Renal cortex interstitium (tissue), 15 donors: ENCODE results near the gene NELFE. TPM values are rescaled to one million over a fixed set of nuclear protein-coding genes. Genes with fewer than 3 reads are reported as not detected.
"Not testable (repeated sequence)": the region's sequence is repeated elsewhere in the genome, so short reads cannot be mapped to it uniquely, and the experiment has no call there.

Experiments
- DNase-seq, 11 donors: peaks; one replicate each; pipeline ENCODE4 v3.0.0-alpha.2; 2013; ENCODE audit warnings: low read depth in 9 of 11, low spot score in 4 of 11; ENCODE audit errors: extremely low read depth in 1 of 11
- long read RNA-seq, 16 experiments: transcript quantifications; one replicate each; lab custom pipeline, GENCODE V29; 2026
- polyA plus RNA-seq, 3 donors: library from polyadenylated mRNA; unstranded; fragments of 120-200 nt; gene quantifications; one replicate each; pipeline ENCODE4 v1.2.1, GENCODE V29; 2013; ENCODE audit not compliant: insufficient read length in 3 of 3

The NELFE gene
- 100 to 1,000 TPM in 1 of 3 donors, 10 to 100 TPM in 2; 89.5 to 103 (median 91.3) TPM for polyA plus RNA-seq
- long read RNA-seq, donor 1, transcript NELFE-202 (11 exons, 1,584 nt): major isoform, 15 of 16 reads
- long read RNA-seq, donor 1, partial matches to known transcripts: 0 of 16 reads
- long read RNA-seq, donor 1, other reads (novel, unspliced or antisense): 0 of 16 reads
- long read RNA-seq, donor 2, transcript NELFE-202 (11 exons, 1,584 nt): major isoform, 9 of 9 reads
- long read RNA-seq, donor 2, partial matches to known transcripts: 0 of 9 reads
- long read RNA-seq, donor 2, other reads (novel, unspliced or antisense): 0 of 9 reads
- long read RNA-seq, donor 3, transcript NELFE-202 (11 exons, 1,584 nt): major isoform, 29 of 40 reads
- long read RNA-seq, donor 3, partial matches to known transcripts: 8 of 40 reads
- long read RNA-seq, donor 3, other reads (novel, unspliced or antisense): 0 of 40 reads
- long read RNA-seq, donor 4, transcript NELFE-202 (11 exons, 1,584 nt): major isoform, 23 of 24 reads
- long read RNA-seq, donor 4, partial matches to known transcripts: 0 of 24 reads
- long read RNA-seq, donor 4, other reads (novel, unspliced or antisense): 0 of 24 reads
- long read RNA-seq, donor 5: 0 reads
- long read RNA-seq, donor 6, transcript NELFE-202 (11 exons, 1,584 nt): major isoform, 22 of 38 reads
- long read RNA-seq, donor 6, partial matches to known transcripts: 14 of 38 reads
- long read RNA-seq, donor 6, other reads (novel, unspliced or antisense): 0 of 38 reads
- long read RNA-seq, donor 7, transcript NELFE-202 (11 exons, 1,584 nt): major isoform, 17 of 27 reads
- long read RNA-seq, donor 7, partial matches to known transcripts: 5 of 27 reads
- long read RNA-seq, donor 7, other reads (novel, unspliced or antisense): 0 of 27 reads
- long read RNA-seq, donor 8: 0 reads
- long read RNA-seq, donor 9, transcript NELFE-202 (11 exons, 1,584 nt): major isoform, 24 of 24 reads
- long read RNA-seq, donor 9, partial matches to known transcripts: 0 of 24 reads
- long read RNA-seq, donor 9, other reads (novel, unspliced or antisense): 0 of 24 reads
- long read RNA-seq, donor 10, transcript NELFE-202 (11 exons, 1,584 nt): major isoform, 19 of 29 reads
- long read RNA-seq, donor 10, partial matches to known transcripts: 5 of 29 reads
- long read RNA-seq, donor 10, other reads (novel, unspliced or antisense): 5 of 29 reads
- long read RNA-seq, donor 11, transcript NELFE-202 (11 exons, 1,584 nt): major isoform, 22 of 24 reads
- long read RNA-seq, donor 11, partial matches to known transcripts: 0 of 24 reads
- long read RNA-seq, donor 11, other reads (novel, unspliced or antisense): 0 of 24 reads
- long read RNA-seq, donor 12, transcript NELFE-202 (11 exons, 1,584 nt): major isoform, 15 of 15 reads
- long read RNA-seq, donor 12, partial matches to known transcripts: 0 of 15 reads
- long read RNA-seq, donor 12, other reads (novel, unspliced or antisense): 0 of 15 reads
- long read RNA-seq, donor 13: 0 reads
- long read RNA-seq, donor 14, transcript NELFE-202 (11 exons, 1,584 nt): major isoform, 23 of 29 reads
- long read RNA-seq, donor 14, partial matches to known transcripts: 5 of 29 reads
- long read RNA-seq, donor 14, other reads (novel, unspliced or antisense): 0 of 29 reads
- long read RNA-seq, donor 15, transcript NELFE-202 (11 exons, 1,584 nt): major isoform, 10 of 10 reads
- long read RNA-seq, donor 15, partial matches to known transcripts: 0 of 10 reads
- long read RNA-seq, donor 15, other reads (novel, unspliced or antisense): 0 of 10 reads
- long read RNA-seq, donor 16, transcript NELFE-202 (11 exons, 1,584 nt): major isoform, 61 of 82 reads
- long read RNA-seq, donor 16, partial matches to known transcripts: 12 of 82 reads
- long read RNA-seq, donor 16, other reads (novel, unspliced or antisense): 5 of 82 reads

GRCh38 chr6:31958741-31959739 lies at the start of gene NELFE, which contains the start of gene SKIC2:
TSS of gene NELFE (minus strand) at chr6:31958971. CDS start at chr6:31958446, 525 bp downstream.
TSS of gene SKIC2 (plus strand) at chr6:31959175. CDS start at chr6:31959193, 18 bp downstream.
- DNase-seq: peak; percentile 94 to 97 (median 97)

- not testable (repeated sequence) for DNase-seq
These were observed 49.3 kb upstream of the NELFE start for GRCh38 chr6:32008037-32008436.

GRCh38 chr6:32007086-32007485 lies 48.3 kb upstream of the NELFE start:
- not testable (repeated sequence) for DNase-seq

GRCh38 chr6:32005991-32006529 lies 47.3 kb upstream of the NELFE start:
- not testable (repeated sequence) for DNase-seq

- not testable (repeated sequence) for DNase-seq
These were observed 46.7 kb upstream of the NELFE start for GRCh38 chr6:32005538-32005880.

- not testable (repeated sequence) for DNase-seq
These were observed 46.2 kb upstream of the NELFE start for GRCh38 chr6:32004864-32005537.

GRCh38 chr6:32004393-32004792 lies 45.6 kb upstream of the NELFE start:
- DNase-seq: not testable (repeated sequence)

GRCh38 chr6:32003301-32003700 lies 44.5 kb upstream of the NELFE start:
- not testable (repeated sequence) for DNase-seq

GRCh38 chr6:32002546-32003268 lies 43.9 kb upstream of the NELFE start:
- not testable (repeated sequence) for DNase-seq

- DNase-seq: not testable (repeated sequence)
These were observed 37.6 kb upstream of the NELFE start for GRCh38 chr6:31996385-31996784.

- not testable (repeated sequence) for DNase-seq
These were observed 35.6 kb upstream of the NELFE start for GRCh38 chr6:31994421-31994820.

GRCh38 chr6:31989363-31989762 lies 30.6 kb upstream of the NELFE start:
- DNase-seq: not testable (repeated sequence)

- not testable (repeated sequence) for DNase-seq
These were observed 23.0 kb upstream of the NELFE start, which contains the start of gene C4A for GRCh38 chr6:31981744-31982143. TSS of gene C4A (plus strand) at chr6:31982057. CDS start at chr6:31982108, 51 bp downstream.

- not testable (repeated sequence) for DNase-seq
These were observed 22.2 kb upstream of the NELFE start for GRCh38 chr6:31980998-31981397.
